Activated CD4-positive, alpha-beta memory T cell treated with anti-CD3 and anti-CD28 coated beads, Interleukin-2, amount 10 ng/mL, durations not matched to agents 7 days and 5 days (primary cell): ENCODE data around the gene CA11. TPM values are rescaled to one million over a fixed set of nuclear protein-coding genes. Genes with fewer than 3 reads are reported as not detected.
"Not testable (repeated sequence)": the region's sequence is repeated elsewhere in the genome, so short reads cannot be mapped to it uniquely, and the experiment has no call there.

ENCODE experiments used
- CTCF ChIA-PET: fragments of 350-600 bp; sonication (Branson Sonifier 250); formaldehyde crosslinking; loops from one replicate; lab custom pipeline; 2021; ENCODE audit warnings: antibody characterized with exemption, inconsistent platforms; lab: Charles Lee
- POLR2A ChIA-PET: fragments of 350-600 bp; sonication (Branson Sonifier 250); formaldehyde crosslinking; loops from one replicate; lab custom pipeline; 2021; ENCODE audit warnings: antibody characterized with exemption; lab: Charles Lee
- DNase-seq: peaks from one replicate; pipeline ENCODE4 v3.0.0-alpha.2; 2020
- H3K27ac Mint-ChIP-seq: one replicate; pipeline ENCODE4 v1.8.0; 2021; ENCODE audit warnings: mild to moderate bottlenecking, mixed read lengths
- H3K27me3 Mint-ChIP-seq: one replicate; pipeline ENCODE4 v1.8.0; 2021; ENCODE audit warnings: mixed read lengths
- H3K36me3 Mint-ChIP-seq: one replicate; pipeline ENCODE4 v1.8.0; 2021; ENCODE audit warnings: low read depth, mixed read lengths
- H3K4me1 Mint-ChIP-seq: one replicate; pipeline ENCODE4 v1.8.0; 2021; ENCODE audit warnings: mixed read lengths
- H3K4me3 Mint-ChIP-seq: one replicate; pipeline ENCODE4 v1.8.0; 2021; ENCODE audit warnings: mild to moderate bottlenecking, mixed read lengths
- H3K9me3 Mint-ChIP-seq: one replicate; pipeline ENCODE4 v1.8.0; 2021; ENCODE audit warnings: mixed read lengths
- total RNA-seq, 2 experiments: library from RNA; stranded (reverse); gene quantifications; one replicate each; pipeline ENCODE4 v1.2.3, GENCODE V29; 2021

The CA11 gene
- total RNA-seq, 2 experiments from 2014 or later = 3.9 to 4.5 TPM

DNA sequence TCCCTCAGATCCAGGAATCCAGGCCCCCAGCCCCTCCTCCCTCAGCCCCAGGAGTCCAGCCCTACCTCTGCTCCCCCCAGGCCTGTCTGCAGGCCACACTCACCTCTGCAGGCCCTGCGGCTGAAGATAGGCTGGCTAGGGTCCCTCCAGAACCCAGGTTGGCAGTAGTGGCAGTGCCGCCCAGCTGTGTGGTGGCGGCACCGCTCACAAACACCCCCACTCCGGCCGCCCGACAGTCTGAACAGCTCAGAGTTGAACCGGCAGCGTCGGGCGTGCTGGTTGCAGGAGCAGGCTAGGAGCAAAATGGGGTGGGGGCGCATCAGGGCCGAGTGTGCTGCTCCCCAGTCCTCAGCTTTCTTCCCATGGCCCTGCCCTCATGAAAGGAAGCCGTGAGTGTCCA lies 18.5 kb upstream of the CA11 start:
- H3K27ac Mint-ChIP-seq = no peak overlapping the region
- H3K36me3 Mint-ChIP-seq = no peaks in the 10 kb centered on the region
- H3K27me3 Mint-ChIP-seq = no peaks in the 10 kb centered on the region
- no peak for DNase-seq
- H3K4me1 Mint-ChIP-seq = peaks cover 14% of the 10 kb centered on the region
- ChIA-PET CTCF (interaction anchor here (1.6 kb wide), 1 partner anchor 10 kb away, joined by 3 read pairs; no protein-coding TSS in a partner anchor), POLR2A (interaction anchor here (1.2 kb wide), 1 partner anchor 12 kb away, joined by 4 read pairs; no protein-coding TSS in a partner anchor)
- H3K9me3 Mint-ChIP-seq = peaks cover 4% of the 10 kb centered on the region
- H3K4me3 Mint-ChIP-seq = no peak overlapping the region

DNA sequence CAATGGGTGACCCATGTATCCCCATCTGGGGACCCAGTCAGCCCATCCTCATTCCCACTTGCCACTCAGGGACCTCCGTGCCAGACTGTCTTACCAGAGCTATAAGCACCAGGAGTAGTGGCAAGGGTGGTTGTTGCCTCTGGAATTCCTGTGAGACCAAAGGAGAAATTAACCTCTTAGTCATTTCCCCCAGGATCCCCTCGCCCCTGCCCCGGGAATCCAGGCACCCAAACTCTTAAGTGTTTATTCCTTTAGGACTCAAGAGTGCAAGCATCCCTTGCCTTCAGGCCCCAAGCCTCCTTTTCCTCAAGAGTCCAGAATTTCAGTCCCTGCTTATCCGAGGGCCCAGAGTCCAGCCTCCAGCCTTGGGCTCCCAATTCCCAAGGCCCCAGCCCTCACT lies 17.7 kb upstream of the CA11 start:
- Mint-ChIP-seq H3K4me3 (no peak overlapping the region), H3K27ac (no peak overlapping the region), H3K36me3 (no peaks in the 10 kb centered on the region), H3K27me3 (peaks cover 3% of the 10 kb centered on the region), H3K4me1 (peaks cover 17% of the 10 kb centered on the region), H3K9me3 (peaks cover under 1% of the 10 kb centered on the region)
- DNase-seq = no peak
- ChIA-PET CTCF (no interaction called here), POLR2A (interaction anchor here (0.9 kb wide), 2 partner anchors 44 to 208 kb away, joined by 3 to 4 read pairs; partner anchors contain the start of genes PPP1R15A, RPL18 and SPHK2)

DNA sequence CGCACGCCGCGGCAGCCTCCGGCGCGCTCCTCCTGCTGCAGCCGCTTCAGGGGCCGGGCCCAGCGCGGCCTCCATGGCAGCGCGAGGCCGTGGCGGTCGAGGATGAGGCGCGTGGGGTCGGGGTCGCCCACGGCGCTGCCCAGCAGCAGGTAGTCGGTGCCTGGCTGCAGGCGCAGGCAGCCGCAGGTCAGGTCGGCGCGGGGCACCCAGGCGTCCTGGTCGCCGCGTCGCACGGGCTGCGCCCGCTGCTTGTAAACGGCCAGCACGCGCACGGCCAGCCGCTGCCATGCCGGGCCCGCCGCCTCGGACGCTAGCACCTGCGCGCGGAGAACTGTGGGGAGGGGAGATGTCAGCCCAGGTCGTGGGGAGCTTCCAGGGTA lies 15.7 kb upstream of the CA11 start:
- Mint-ChIP-seq H3K27ac (no peak overlapping the region), H3K36me3 (no peaks in the 10 kb centered on the region), H3K4me3 (no peak overlapping the region), H3K27me3 (peaks cover 8% of the 10 kb centered on the region), H3K9me3 (no peaks in the 10 kb centered on the region), H3K4me1 (peaks cover 17% of the 10 kb centered on the region)
- CTCF ChIA-PET = no interaction called here
- DNase-seq = no peak
- POLR2A ChIA-PET = no interaction called here

DNA sequence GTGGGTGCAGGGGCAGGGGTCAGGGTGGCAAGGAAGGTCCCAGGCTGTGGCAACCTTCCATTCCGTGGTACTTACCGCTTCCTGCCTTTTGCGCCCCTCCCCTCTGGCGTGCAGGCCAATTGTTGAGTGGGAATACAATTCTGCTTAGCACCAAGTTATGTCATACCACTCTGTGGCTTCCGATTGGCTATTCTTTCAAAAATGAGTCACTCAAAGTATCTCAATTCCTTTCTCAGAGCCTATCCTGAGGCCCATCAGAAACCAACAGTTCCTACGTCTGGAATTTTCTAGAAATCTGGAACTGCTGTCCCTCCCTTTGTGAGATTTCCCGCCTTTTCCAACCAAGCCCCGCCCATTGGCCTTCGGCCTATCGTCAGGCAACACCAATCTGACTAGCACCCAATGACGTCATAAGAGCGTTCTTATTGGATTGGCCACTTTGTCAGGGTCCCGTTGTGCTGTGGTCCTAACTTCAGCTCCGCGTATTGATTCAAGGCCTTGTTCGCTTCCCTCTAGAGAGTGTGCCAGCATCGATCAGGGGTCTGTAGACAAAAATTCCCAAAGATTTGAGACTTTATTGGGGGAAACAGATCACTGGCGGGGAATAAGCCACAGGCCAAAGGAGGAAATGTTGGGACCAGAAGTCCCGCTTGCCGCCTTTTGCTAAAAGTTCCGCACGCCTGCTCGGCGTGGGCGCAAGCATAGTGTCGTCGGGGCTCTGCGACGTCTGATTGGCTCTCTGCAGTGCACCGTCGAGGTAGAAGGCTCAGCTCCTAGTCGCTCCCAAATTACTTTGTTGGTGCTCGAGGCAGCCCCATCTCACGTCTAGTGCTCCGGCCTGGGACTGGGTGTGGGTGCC lies 15.1 kb upstream of the CA11 start:
- H3K36me3 Mint-ChIP-seq = no peaks in the 10 kb centered on the region
- peaks cover 10% of the 10 kb centered on the region for H3K27me3 Mint-ChIP-seq
- peak overlapping the region; percentile 38 for H3K4me3 Mint-ChIP-seq
- peaks cover 17% of the 10 kb centered on the region for H3K4me1 Mint-ChIP-seq
- POLR2A ChIA-PET = no interaction called here
- peak; percentile 85 for DNase-seq
- no peaks in the 10 kb centered on the region for H3K9me3 Mint-ChIP-seq
- CTCF ChIA-PET = interaction anchor here (0.7 kb wide), 1 partner anchor 14 kb away, joined by 3 read pairs; no protein-coding TSS in a partner anchor
- H3K27ac Mint-ChIP-seq = peak overlapping the region; percentile 83

DNA sequence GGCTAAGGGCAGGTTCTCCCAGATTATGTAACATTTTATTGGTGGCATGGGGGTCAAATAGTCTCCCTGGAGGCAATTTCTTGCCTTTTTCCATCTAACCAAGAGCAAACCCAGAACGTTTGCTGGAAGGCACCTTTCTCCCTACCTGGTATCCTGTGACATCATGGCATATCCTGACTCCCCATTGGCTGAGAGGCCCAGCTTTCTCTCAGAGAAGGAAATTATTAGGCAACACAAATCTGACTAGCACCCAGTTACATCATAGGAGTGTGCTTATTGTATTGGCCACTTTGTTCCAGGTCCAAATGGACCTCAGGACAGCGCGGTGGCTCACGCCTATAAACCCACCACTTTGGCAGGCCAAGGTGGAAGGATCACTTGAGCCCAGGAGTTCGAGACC lies 13.8 kb upstream of the CA11 start:
- POLR2A ChIA-PET = no interaction called here
- no peak overlapping the region for H3K27ac Mint-ChIP-seq
- DNase-seq = no peak
- H3K4me1 Mint-ChIP-seq = peaks cover 17% of the 10 kb centered on the region
- H3K36me3 Mint-ChIP-seq = no peaks in the 10 kb centered on the region
- CTCF ChIA-PET = no interaction called here
- H3K27me3 Mint-ChIP-seq = peaks cover 10% of the 10 kb centered on the region
- H3K9me3 Mint-ChIP-seq = no peaks in the 10 kb centered on the region
- no peak overlapping the region for H3K4me3 Mint-ChIP-seq

DNA sequence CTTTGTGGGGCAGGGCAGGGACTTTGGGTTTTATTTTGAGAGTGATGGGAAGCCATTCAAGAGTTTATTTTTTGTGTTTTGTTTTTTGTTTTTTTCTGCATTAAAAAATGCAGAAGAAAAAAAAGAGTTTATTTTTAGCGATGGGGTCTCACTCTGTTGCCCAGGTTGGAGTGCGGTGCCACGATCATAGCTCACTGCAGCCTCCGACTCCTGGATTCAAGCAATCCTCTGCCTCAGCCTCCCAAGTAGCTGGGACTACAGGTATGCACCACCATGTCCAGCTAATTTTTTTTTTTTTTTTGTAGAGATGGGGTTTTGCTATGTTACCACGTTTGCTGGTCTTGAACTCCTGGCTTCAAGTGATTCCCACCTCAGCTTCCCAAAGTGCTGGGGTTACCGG lies 12.5 kb upstream of the CA11 start:
- ChIA-PET POLR2A (no interaction called here), CTCF (interaction anchor here (1.1 to 2.5 kb wide), 3 partner anchors 13 to 184 kb away, joined by 3 to 8 read pairs (median 5); partner anchors contain the start of gene CA11)
- H3K27ac Mint-ChIP-seq = no peak overlapping the region
- peaks cover 20% of the 10 kb centered on the region for H3K4me1 Mint-ChIP-seq
- H3K4me3 Mint-ChIP-seq = no peak overlapping the region
- DNase-seq = no peak
- no peaks in the 10 kb centered on the region for H3K9me3 Mint-ChIP-seq
- H3K36me3 Mint-ChIP-seq = no peaks in the 10 kb centered on the region
- peaks cover 10% of the 10 kb centered on the region for H3K27me3 Mint-ChIP-seq

DNA sequence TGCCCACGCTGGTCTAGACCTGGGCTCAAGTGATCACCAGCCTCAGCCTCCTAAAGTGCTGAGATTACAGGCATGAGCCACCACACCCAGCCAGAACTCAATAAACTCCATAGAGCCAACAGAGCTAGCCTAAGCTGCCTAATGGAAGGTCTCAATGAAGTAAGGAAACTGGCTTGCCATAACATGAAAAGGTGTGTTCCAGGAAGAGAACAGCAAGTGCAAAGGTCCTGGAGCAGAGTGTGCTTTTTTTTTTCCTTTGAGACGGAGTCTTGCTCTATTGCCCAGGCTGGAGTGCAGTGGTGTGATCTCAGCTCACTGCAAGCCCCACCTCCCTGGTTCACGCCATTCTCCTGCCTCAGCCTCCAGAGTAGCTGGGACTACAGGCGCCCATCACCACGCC lies 11.8 kb upstream of the CA11 start:
- H3K27ac Mint-ChIP-seq, H3K9me3 Mint-ChIP-seq, DNase-seq, H3K4me3 Mint-ChIP-seq, H3K36me3 Mint-ChIP-seq: not testable (repeated sequence)
- CTCF ChIA-PET = interaction anchor here (1.9 to 2.5 kb wide), 2 partner anchors 12 to 18 kb away, joined by 5 to 8 read pairs; partner anchors contain the start of gene CA11
- H3K4me1 Mint-ChIP-seq = peaks cover 22% of the 10 kb centered on the region
- POLR2A ChIA-PET = interaction anchor here (0.6 kb wide), 1 partner anchor 49 kb away, joined by 3 read pairs; no protein-coding TSS in a partner anchor
- H3K27me3 Mint-ChIP-seq = peaks cover 10% of the 10 kb centered on the region

DNA sequence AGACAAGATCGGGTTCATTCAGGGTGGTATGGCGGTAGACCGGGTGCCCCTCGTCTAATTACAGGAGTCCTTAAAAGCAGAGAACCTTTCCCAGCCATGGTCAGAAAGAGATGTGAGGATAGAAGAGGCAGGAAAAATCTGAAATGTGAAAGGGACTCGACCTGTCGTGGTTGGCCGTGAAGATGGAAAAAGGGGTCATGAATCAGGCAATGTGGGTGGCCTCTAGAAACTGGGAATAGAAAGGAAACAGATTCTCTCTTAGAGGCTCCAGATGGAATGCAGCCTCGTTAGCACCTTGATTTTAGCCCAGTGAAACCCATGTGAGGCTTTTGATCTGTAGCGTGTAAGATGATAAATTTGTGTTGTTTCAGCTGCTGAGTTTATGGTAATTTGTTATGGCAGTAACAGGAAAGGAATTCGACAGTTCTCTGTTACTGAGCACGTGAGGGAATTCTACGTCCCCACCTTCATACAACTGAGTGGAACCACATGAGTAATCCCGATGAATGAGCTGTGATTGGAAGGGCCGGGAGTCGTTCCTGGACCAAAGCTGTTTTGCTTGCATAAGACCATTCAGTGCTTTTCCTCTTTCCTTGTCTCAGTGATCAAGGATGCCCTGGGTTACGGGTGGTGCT lies 11.0 kb upstream of the CA11 start:
- ChIA-PET CTCF (interaction anchor here (0.6 to 2.5 kb wide), 2 partner anchors 18 to 185 kb away, joined by 4 to 8 read pairs; no protein-coding TSS in a partner anchor), POLR2A (no interaction called here)
- no peak for DNase-seq
- Mint-ChIP-seq H3K27ac (no peak overlapping the region), H3K27me3 (peaks cover 10% of the 10 kb centered on the region), H3K4me3 (no peak overlapping the region), H3K4me1 (peaks cover 22% of the 10 kb centered on the region), H3K36me3 (no peaks in the 10 kb centered on the region), H3K9me3 (no peaks in the 10 kb centered on the region)

DNA sequence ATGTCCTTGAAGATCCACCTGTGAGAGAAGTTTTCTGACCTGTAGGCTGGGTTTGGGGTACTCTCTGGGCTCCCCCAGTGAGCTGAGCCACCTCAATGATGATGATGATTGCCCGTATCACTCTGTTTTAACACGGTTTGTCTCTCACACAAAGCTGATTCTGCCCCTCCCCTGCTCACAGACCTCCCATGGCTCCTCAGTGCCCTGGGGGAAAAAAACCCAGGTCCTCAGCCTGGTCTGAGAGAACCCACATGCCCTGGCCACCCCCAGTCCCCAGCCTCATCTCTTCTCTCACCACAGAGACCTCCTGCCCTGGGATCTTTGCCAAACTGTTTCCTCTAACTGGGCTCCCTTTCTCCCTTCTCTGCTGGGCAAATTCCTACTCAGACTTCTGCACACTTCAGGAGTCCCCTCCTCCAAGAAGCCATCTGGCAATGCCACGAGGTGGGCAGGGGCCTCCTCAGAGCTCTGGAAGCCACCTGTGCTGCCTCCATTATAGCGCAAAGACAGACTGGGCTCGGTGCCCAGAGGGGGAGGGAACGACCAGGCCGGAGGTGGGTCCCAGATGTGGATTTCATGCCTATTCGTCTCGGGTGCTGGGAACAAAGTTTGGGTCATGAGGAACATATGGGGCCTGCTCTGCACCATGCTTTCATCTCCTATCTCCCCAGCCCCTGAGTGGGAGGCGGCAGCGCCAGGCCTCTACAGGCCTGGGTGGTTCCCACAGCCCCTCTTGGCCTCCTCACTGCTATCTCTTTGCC lies 8.5 kb upstream of the CA11 start:
- H3K4me3 Mint-ChIP-seq = no peak overlapping the region
- CTCF ChIA-PET = no interaction called here
- no peak overlapping the region for H3K27ac Mint-ChIP-seq
- POLR2A ChIA-PET = no interaction called here
- DNase-seq = no peak
- H3K36me3 Mint-ChIP-seq = no peaks in the 10 kb centered on the region
- peaks cover 10% of the 10 kb centered on the region for H3K27me3 Mint-ChIP-seq
- H3K9me3 Mint-ChIP-seq = no peaks in the 10 kb centered on the region
- H3K4me1 Mint-ChIP-seq = peaks cover 20% of the 10 kb centered on the region

DNA sequence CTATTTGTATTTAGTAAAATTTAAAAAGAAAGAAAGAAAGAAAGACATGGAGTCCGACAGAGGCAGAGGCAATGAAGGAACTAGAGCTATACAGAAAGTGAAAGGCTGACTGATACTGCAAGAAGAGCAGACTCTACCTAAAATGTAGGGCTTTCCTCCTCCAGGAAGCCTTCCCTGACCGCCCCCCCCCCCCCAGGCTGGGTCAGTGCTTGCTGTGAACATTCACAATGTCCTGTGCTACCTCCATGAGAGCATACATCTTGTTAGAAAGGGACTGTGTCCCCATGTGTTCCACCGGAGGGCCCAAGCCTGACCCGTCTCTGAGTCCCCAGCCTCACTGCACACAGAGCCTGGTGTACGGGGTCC lies 5.7 kb upstream of the CA11 start:
- Mint-ChIP-seq H3K4me3 (no peak overlapping the region), H3K36me3 (no peaks in the 10 kb centered on the region), H3K4me1 (peaks cover 36% of the 10 kb centered on the region), H3K27me3 (peaks cover 2% of the 10 kb centered on the region), H3K9me3 (no peaks in the 10 kb centered on the region), H3K27ac (no peak overlapping the region)
- ChIA-PET CTCF (no interaction called here), POLR2A (no interaction called here)
- no peak for DNase-seq

DNA sequence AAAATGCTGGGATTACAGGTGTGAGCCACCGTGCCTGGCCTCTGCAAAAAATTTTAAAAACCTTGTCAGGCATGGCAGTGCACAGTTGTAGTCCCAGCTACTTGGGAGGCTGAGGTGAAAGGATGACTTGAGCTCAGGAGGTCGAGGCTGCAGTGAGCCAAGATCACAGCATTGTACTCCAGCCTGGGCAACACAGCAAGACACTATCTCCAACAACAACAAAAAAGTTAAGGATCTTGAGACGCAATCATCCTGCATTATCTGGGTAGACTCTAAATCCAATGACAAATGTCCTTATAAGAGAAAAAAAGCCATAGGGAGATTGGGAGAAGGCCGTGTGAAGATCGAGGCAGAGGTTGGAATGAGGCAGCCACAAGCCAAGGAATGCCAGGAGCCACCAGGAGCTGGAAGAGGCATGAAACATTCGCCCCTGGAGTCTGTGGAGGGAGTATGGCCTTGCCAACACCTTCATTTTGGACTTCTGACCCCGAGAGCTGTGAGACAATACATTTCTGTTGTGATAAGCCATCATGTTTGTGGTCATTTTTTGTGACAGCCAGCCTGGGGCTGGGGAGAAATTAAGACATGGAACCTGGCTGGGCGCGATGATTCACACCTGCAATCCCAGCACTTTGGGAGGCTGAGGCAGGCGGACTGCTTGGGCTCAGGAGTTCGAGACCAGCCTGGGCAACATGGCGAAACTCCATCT lies 5.1 kb upstream of the CA11 start:
- Mint-ChIP-seq H3K9me3 (no peaks in the 10 kb centered on the region), H3K27me3 (peaks cover under 1% of the 10 kb centered on the region), H3K36me3 (no peaks in the 10 kb centered on the region), H3K4me3 (no peak overlapping the region), H3K27ac (no peak overlapping the region), H3K4me1 (peaks cover 39% of the 10 kb centered on the region)
- ChIA-PET POLR2A (no interaction called here), CTCF (no interaction called here)
- no peak for DNase-seq

DNA sequence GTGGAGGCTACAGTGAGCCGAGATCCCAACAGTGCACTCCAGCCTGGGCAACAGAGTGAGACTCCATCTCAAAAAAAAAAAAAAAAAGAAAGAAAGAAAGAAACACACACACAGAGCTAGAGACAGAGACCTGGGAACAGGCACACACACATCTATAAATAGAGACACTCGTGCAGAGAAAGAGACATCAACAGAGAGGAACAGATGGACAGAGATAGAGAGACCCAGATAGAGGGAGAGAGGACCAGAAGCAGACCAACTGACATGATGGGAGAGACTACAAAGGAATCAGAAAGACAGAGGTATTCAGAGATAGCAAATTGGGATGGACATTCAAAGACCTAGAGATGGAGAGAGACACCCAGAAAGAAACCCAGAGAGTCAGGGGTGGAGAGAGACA lies 2.1 kb upstream of the CA11 start:
- ChIA-PET POLR2A (no interaction called here), CTCF (interaction anchor here (0.7 kb wide), 2 partner anchors 182 to 1342 kb away, joined by 3 read pairs; no protein-coding TSS in a partner anchor)
- DNase-seq = no peak
- Mint-ChIP-seq H3K27ac (peak overlapping the region; percentile 11), H3K9me3 (no peaks in the 10 kb centered on the region), H3K27me3 (peaks cover 6% of the 10 kb centered on the region), H3K4me1 (peaks cover 52% of the 10 kb centered on the region), H3K36me3 (no peaks in the 10 kb centered on the region), H3K4me3 (no peak overlapping the region)
